A673 (cell line): ENCODE results near the gene STIL.

Experiments
- CTCF ChIP-seq: fragments of 300-800, 200-600 bp; sonication (generic); conservative IDR thresholded peaks from 2 replicates; pipeline ENCODE4 v1.5.1; 2017; ENCODE audit warnings: low read depth, mild to moderate bottlenecking, antibody characterized with exemption, low read length, moderate library complexity, mixed read lengths
- EZH2 ChIP-seq: fragments of 200-600 bp; sonication (generic); IDR thresholded peaks from 2 replicates; pipeline ENCODE4 v1.6.1; 2017; ENCODE audit warnings: borderline replicate concordance, low read depth, mild to moderate bottlenecking, mixed read lengths, antibody characterized with exemption, low read length; ENCODE audit not compliant: poor library complexity, severe bottlenecking

- TF ChIP-seq EZH2, result no peak
- TF ChIP-seq CTCF, result no peak
Observed at GRCh38 chr1:47244339-47244862, 69.5 kb downstream of the STIL start.
